GM12878 (cell line): ENCODE measurements around the gene BTBD19. TPM values are rescaled to one million over a fixed set of nuclear protein-coding genes. Genes with fewer than 3 reads are reported as not detected.

Experiments used
- ATAC-seq: fragments of 200-7000 bp; cut with Tn5 transposase; 3 replicates; pipeline ENCODE4 v1.9.1; 2020; ENCODE audit warnings: mild to moderate bottlenecking, moderate library complexity
- BruUV-seq: library from RNA; stranded (reverse); fragments of 400-500 nt; replicated peaks from 2 replicates; lab custom pipeline; 2021; lab: Mats Ljungman, UMichigan
- CTCF ChIA-PET: fragments of 300-600 bp; sonication (Branson Sonifier 250); formaldehyde crosslinking; extraction: SDS; loops from one replicate; lab custom pipeline; 2021; ENCODE audit warnings: inconsistent platforms; lab: Yijun Ruan, JAX
- POLR2A ChIA-PET: fragments of 350-600 bp; formaldehyde crosslinking; extraction: SDS; loops from one replicate; lab custom pipeline; 2021; ENCODE audit warnings: inconsistent platforms; lab: Charles Lee
- RAD21 ChIA-PET: fragments of 300-600 bp; sonication (Branson Sonifier 250); formaldehyde crosslinking; loops from one replicate; lab custom pipeline; 2023; ENCODE audit warnings: antibody characterized with exemption; ENCODE audit not compliant: unreplicated experiment; lab: Charles Lee
- SMC1A ChIA-PET: fragments of 300-600 bp; sonication (Branson Sonifier 250); formaldehyde crosslinking; loops from one replicate; lab custom pipeline; 2023; ENCODE audit not compliant: unreplicated experiment, uncharacterized antibody; lab: Charles Lee
- DNase-seq: peaks from one replicate; pipeline ENCODE4 v3.0.0-alpha.2; 2011; ENCODE audit warnings: low read depth, low spot score
- FAIRE-seq: peaks from 3 replicates; lab custom pipeline; 2011; peaks lifted over from hg19 to GRCh38; lab: Jason Lieb, UNC
- H2AFZ ChIP-seq: 2 replicates; pipeline ENCODE4 v1.6.0; 2011; ENCODE audit warnings: low read depth, low read length, control low read depth; ENCODE audit not compliant: control insufficient read depth
- H3K27ac ChIP-seq: 2 replicates; pipeline ENCODE4 v1.5.1; 2011; ENCODE audit warnings: control low read depth; ENCODE audit not compliant: control insufficient read depth, insufficient read depth
- H3K27me3 ChIP-seq, 2 experiments: replicated peaks in 1 of 2; 2 replicates each; pipeline versions ENCODE4 v1.6.0 to v1.6.1; 2011; ENCODE audit warnings: low read length in 1 of 2; ENCODE audit not compliant: control insufficient read depth in 2 of 2, insufficient read depth in 2 of 2
- H3K36me3 ChIP-seq, 2 experiments: 2 replicates each; pipeline ENCODE4 v1.5.1; 2011; ENCODE audit warnings: low read length in 1 of 2; ENCODE audit not compliant: control insufficient read depth in 2 of 2, insufficient read depth in 2 of 2
- H3K4me1 ChIP-seq: 2 replicates; pipeline ENCODE4 v1.6.1; 2011; ENCODE audit warnings: mild to moderate bottlenecking, low read length, moderate library complexity, mixed read lengths; ENCODE audit not compliant: control insufficient read depth, insufficient read depth
- H3K4me2 ChIP-seq: 2 replicates; pipeline ENCODE4 v1.6.0; 2011; ENCODE audit warnings: control low read depth; ENCODE audit not compliant: control insufficient read depth, insufficient read depth
- H3K4me3 ChIP-seq: fragments of 200-600 bp; sonication (generic); 2 replicates; pipeline ENCODE4 v1.5.1; 2016
- H3K79me2 ChIP-seq: 2 replicates; pipeline ENCODE4 v1.6.0; 2011; ENCODE audit warnings: low read length; ENCODE audit not compliant: control insufficient read depth, insufficient read depth
- H3K9ac ChIP-seq: 2 replicates; pipeline ENCODE4 v1.8.0; 2011; ENCODE audit warnings: low read length, control low read depth, mixed read lengths; ENCODE audit not compliant: control insufficient read depth, insufficient read depth
- H3K9me3 ChIP-seq: replicated peaks from 3 replicates; pipeline ENCODE4 v1.5.1; 2011; ENCODE audit warnings: mild to moderate bottlenecking, low read length; ENCODE audit not compliant: control insufficient read depth, insufficient read depth
- H4K20me1 ChIP-seq: 2 replicates; pipeline ENCODE4 v1.6.0; 2011; ENCODE audit not compliant: control insufficient read depth, insufficient read depth
- BCL11A ChIP-seq: IDR thresholded peaks from 2 replicates; pipeline ENCODE4 v1.6.1; 2011; ENCODE audit warnings: low read depth, low read length
- CBX5 ChIP-seq: sonication (generic); IDR thresholded peaks from 2 replicates; pipeline ENCODE4 v1.6.1; 2016; ENCODE audit warnings: low read depth, moderate library complexity, mild to moderate bottlenecking, inconsistent platforms
- HCFC1 ChIP-seq: fragments of 150-350 bp; IDR thresholded peaks from 2 replicates; pipeline ENCODE4 v1.6.1; 2014; ENCODE audit warnings: low read length
- KLF5 ChIP-seq: fragments of 450-650 bp; IDR thresholded peaks from 2 replicates; pipeline ENCODE4 v1.6.1; 2014; ENCODE audit warnings: mild to moderate bottlenecking; ENCODE audit not compliant: partially characterized antibody
- MAX ChIP-seq: IDR thresholded peaks from 2 replicates; pipeline ENCODE4 v1.6.1; 2012; ENCODE audit warnings: low read depth, low read length, improper control_type of control experiment
- NR2C1 ChIP-seq: fragments of 450-650 bp; IDR thresholded peaks from 2 replicates; pipeline ENCODE4 v1.6.1; 2017; ENCODE audit warnings: antibody characterized with exemption, mild to moderate bottlenecking, moderate library complexity
- USF2 ChIP-seq: IDR thresholded peaks from 2 replicates; pipeline ENCODE4 v1.6.1; 2011; ENCODE audit warnings: low read depth, low read length, improper control_type of control experiment, borderline replicate concordance
- ZNF687 ChIP-seq: fragments of 450-650 bp; IDR thresholded peaks from 2 replicates; pipeline ENCODE4 v1.6.1; 2017; ENCODE audit warnings: mild to moderate bottlenecking, moderate library complexity
- WGBS: methylation state at CpG from one replicate; pipeline ENCODE4 v1.1.6; 2016; ENCODE audit warnings: low lambda C conversion rate; ENCODE audit not compliant: insufficient replicate concordance, insufficient coverage; ENCODE audit errors: missing lambda C conversion rate; 5-methylcytosine and 5-hydroxymethylcytosine counted together
- in situ Hi-C: fragments of 300-500 bp; cut with MboI; formaldehyde crosslinking; loops from 9 replicates; pipeline ENCODE4 v1.14.3; 2018; ENCODE audit warnings: mixed read lengths
- intact Hi-C: fragments of 100-400 bp; cut with micrococcal nuclease; formaldehyde crosslinking; loops from one replicate; pipeline ENCODE4 v1.14.2; 2022; ENCODE audit not compliant: unreplicated experiment
- polyA plus RNA-seq, 11 experiments: library from polyadenylated mRNA; depleted of rRNA in 4 of 11; unstranded in 6 of 11; stranded (reverse) in 5 of 11; fragments of >200 nt; fragmentation: Nextera tagmentation in 4 of 11; fragmentation: Illumina TruSeq in 1 of 11; extraction: Ambion mirVana in 4 of 11; extraction: Trizol in 1 of 11; gene quantifications; 1 replicate in 1 of 11; 2 replicates in 10 of 11; pipeline versions ENCODE4 v1.2.1 to v1.2.3, GENCODE V29; 2011 to 2016; ENCODE audit warnings: inconsistent platforms in 2 of 11, missing spikeins in 2 of 11, low read depth in 1 of 11
- total RNA-seq, 4 experiments: library from RNA; depleted of rRNA in 3 of 4; stranded (reverse); fragments of >200 nt in 3 of 4; fragmentation: Illumina TruSeq in 1 of 4; extraction: Trizol in 1 of 4; gene quantifications; 2 replicates each; pipeline versions ENCODE4 v1.2.1 to v1.2.3, GENCODE V29; 2013 to 2021

The BTBD19 gene
- total and polyA plus RNA-seq, 10 of the 15 experiments (the other 5 are each of a cell fraction or from before 2014, with no cell fraction given) = 0.13 to 2.7 (median 0.42) TPM

DNA sequence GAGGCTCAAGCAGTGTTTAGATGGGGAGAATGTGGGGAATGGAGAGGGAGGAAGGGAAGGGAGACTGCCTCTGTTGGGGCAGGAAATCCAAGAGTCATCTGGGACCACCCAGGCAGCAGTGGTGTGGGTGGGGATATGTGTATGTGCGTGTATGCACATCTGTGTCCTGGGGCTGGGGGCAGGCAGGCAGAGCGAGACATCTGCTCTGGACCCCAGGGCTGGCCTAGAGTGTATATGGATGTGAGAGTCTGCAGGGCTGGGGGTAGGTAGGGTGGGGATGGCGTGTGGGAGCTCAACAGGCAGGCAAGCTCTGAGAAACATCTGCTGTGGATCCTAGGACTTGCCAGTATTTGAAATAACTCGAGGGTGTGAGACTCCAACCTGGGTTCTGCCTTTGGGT is 31.3 kb downstream of the BTBD19 start:
- CTCF ChIA-PET = no interaction called here

More for the DNA sequence above, 31.3 kb downstream of the BTBD19 start:
- no peak overlapping the region for H2AFZ ChIP-seq
- H3K27ac ChIP-seq = no peak overlapping the region
- H3K4me2 ChIP-seq = no peak overlapping the region
- no peak for FAIRE-seq
- in situ Hi-C loops (no loop called here), intact Hi-C loops (loop anchor here (10.0 kb wide), 1 partner anchor 145 kb away; the partner anchor contains the start of gene EIF2B3)
- ChIA-PET RAD21 (no interaction called here), SMC1A (no interaction called here), POLR2A (interaction anchor here (0.6 kb wide), 1 partner anchor 38 kb away, joined by 4 read pairs; no protein-coding TSS in a partner anchor)
- TF ChIP-seq NR2C1 (no peak), ZNF687 (no peak), BCL11A (no peak), HCFC1 (no peak), USF2 (no peak), KLF5 (no peak), MAX (no peak), CBX5 (no peak)
- H4K20me1 ChIP-seq = no peaks in the 10 kb centered on the region
- H3K4me1 ChIP-seq = no peaks in the 10 kb centered on the region
- no peak for ATAC-seq
- 26% methylated on average over 4 of the region's 4 CpGs for WGBS
- H3K4me3 ChIP-seq = no peak overlapping the region
- no peaks in the 10 kb centered on the region for H3K9me3 ChIP-seq
- H3K27me3 ChIP-seq = no peaks in the 10 kb centered on the region
- H3K9ac ChIP-seq = no peak overlapping the region
- DNase-seq = no peak
- H3K79me2 ChIP-seq = no peaks in the 10 kb centered on the region
- H3K36me3 ChIP-seq = no peaks in the 10 kb centered on the region
- no TSS peak for BruUV-seq
